ENCODE measurements around the gene RBM28. TPM values are rescaled to one million over a fixed set of nuclear protein-coding genes. Genes with fewer than 3 reads are reported as not detected.

The RBM28 gene
- total RNA-seq, 1 experiment from 2014 or later = 70.0 TPM

GRCh38 chr7:128253701-128254100, 90.0 kb downstream of the RBM28 start:
- Histone ChIP-seq H3K14ac (ENCODE audit: insufficient read depth, low read length) (no peak overlapping the region), H2BK5ac (ENCODE audit: insufficient read length, low read length) (no peak overlapping the region), H3K23me2 (ENCODE audit: insufficient read length, low read depth, low read length, poor library complexity, severe bottlenecking) (no peaks in the 10 kb centered on the region), H3K9ac (ENCODE audit: extremely low read depth, insufficient read length, low read length) (no peak overlapping the region), H4K91ac (ENCODE audit: insufficient read length, low read depth, low read length) (no peak overlapping the region), H3K79me2 (ENCODE audit: insufficient read depth, low read length) (no peaks in the 10 kb centered on the region), H3K9me3 (ENCODE audit: control insufficient read depth, low read depth, low read length) (no peaks in the 10 kb centered on the region), H3K4me1 (ENCODE audit: insufficient read depth, low read length) (no peaks in the 10 kb centered on the region), H3K27ac (ENCODE audit: insufficient read length, low read depth, low read length) (no peak overlapping the region), H3K56ac (ENCODE audit: insufficient read length, low read depth, low read length) (no peak overlapping the region), H3T11ph (ENCODE audit: low read length) (no peak overlapping the region), H3K4ac (ENCODE audit: low read depth, low read length) (no peak overlapping the region), H3K79me1 (ENCODE audit: insufficient read depth, low read depth, low read length, poor library complexity, severe bottlenecking) (no peaks in the 10 kb centered on the region), H4K8ac (replicated peaks; ENCODE audit: insufficient read length, low read depth, low read length) (no peak overlapping the region), H4K5ac (ENCODE audit: insufficient read length, low read depth, low read length) (no peak overlapping the region), H3K18ac (ENCODE audit: insufficient read length, low read depth, low read length) (no peak overlapping the region), H2AK5ac (ENCODE audit: insufficient read length, low read length) (no peak overlapping the region), H2AFZ (ENCODE audit: low read length) (no peak overlapping the region), H4K20me1 (ENCODE audit: control insufficient read depth, insufficient read depth, insufficient read length) (no peaks in the 10 kb centered on the region), H2BK20ac (ENCODE audit: low read depth, low read length, poor library complexity, severe bottlenecking) (no peak overlapping the region), H2BK120ac (ENCODE audit: low read depth, low read length, poor library complexity, severe bottlenecking) (no peak overlapping the region), H2BK15ac (ENCODE audit: low read depth, low read length) (no peak overlapping the region), H3K23ac (ENCODE audit: insufficient read length, low read depth, low read length) (no peak overlapping the region), H3K27me3 (ENCODE audit: insufficient read depth, low read length) (no peaks in the 10 kb centered on the region), H3K4me2 (ENCODE audit: insufficient read depth, insufficient read length, low read length) (no peak overlapping the region), H2BK12ac (ENCODE audit: insufficient read length, low read depth, low read length) (no peak overlapping the region)
- Mint-ChIP-seq H3K27me3 (ENCODE audit: low read depth) (peaks cover 19% of the 10 kb centered on the region), H3K27ac (no peak overlapping the region), H3K4me3 (no peak overlapping the region), H3K36me3 (ENCODE audit: insufficient read depth in 1 of 3, low read depth in 3 of 3) (peaks cover 0 to 11% (median 9%) of the 10 kb centered on the region in 3 experiments; a peak in 5 of 7 replicates), H3K9me3 (peaks cover 0 to 3% of the 10 kb centered on the region in 2 experiments; a peak in 3 of 5 replicates), H3K4me1 (peaks cover 4 to 8% of the 10 kb centered on the region in 2 experiments)
- WGBS (ENCODE audit: extremely low coverage, insufficient read length, low lambda C conversion rate) = no CpG with 5 or more reads among the region's 8 CpGs
- DNase-seq = no peak
- TF ChIP-seq CTCF (conservative IDR thresholded peaks at IDR 0.05) = no peak
